Caki2 (cell line): ENCODE results near the gene GRIN2C. TPM values are rescaled to one million over a fixed set of nuclear protein-coding genes. Genes with fewer than 3 reads are reported as not detected.

Experiments used
- DNase-seq: peaks from one replicate; pipeline ENCODE4 v3.0.0-alpha.2; 2015; ENCODE audit warnings: low read depth
- in situ Hi-C: cut with HindIII; loops from 2 replicates; pipeline ENCODE4 v1.10.0; 2016; ENCODE audit warnings: low sequenced_read_pairs, low pct_unique_long_range_greater_than_20kb, mixed read lengths
- total RNA-seq: library from RNA; depleted of rRNA; stranded (reverse); fragments of >200 nt; shearing (Covaris generic); gene quantifications from 2 replicates; pipeline ENCODE4 v1.2.3, GENCODE V29; 2014; ENCODE audit warnings: low replicate concordance

Gene GRIN2C
- total RNA-seq, 1 experiment from 2014 or later: 0.51 TPM

DNA sequence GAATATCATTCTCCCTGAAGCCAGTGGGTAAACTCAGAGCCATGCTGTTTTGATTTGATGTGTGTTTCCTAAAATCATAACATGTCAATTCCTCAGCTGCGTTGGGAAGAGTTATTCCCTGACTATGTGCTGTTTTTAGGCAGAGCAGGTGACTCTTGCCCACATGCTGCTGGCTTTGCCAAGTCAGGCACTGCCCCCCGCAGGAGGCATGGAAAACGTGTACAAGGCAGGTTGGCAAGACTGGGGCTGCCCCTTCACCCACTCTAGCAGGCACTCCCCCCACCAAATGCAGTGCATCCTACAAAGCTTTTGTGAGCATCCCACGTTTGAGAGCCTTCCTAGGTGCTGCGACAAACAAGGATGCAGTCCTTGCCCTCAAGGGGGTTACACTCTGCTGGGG, 45.2 kb downstream of the GRIN2C start:
- DNase-seq: no peak
- in situ Hi-C loops: no loop called here

- no peak for DNase-seq
Measured at GRCh38 chr17:74812109-74813009, 47.3 kb downstream of the GRIN2C start.

DNA sequence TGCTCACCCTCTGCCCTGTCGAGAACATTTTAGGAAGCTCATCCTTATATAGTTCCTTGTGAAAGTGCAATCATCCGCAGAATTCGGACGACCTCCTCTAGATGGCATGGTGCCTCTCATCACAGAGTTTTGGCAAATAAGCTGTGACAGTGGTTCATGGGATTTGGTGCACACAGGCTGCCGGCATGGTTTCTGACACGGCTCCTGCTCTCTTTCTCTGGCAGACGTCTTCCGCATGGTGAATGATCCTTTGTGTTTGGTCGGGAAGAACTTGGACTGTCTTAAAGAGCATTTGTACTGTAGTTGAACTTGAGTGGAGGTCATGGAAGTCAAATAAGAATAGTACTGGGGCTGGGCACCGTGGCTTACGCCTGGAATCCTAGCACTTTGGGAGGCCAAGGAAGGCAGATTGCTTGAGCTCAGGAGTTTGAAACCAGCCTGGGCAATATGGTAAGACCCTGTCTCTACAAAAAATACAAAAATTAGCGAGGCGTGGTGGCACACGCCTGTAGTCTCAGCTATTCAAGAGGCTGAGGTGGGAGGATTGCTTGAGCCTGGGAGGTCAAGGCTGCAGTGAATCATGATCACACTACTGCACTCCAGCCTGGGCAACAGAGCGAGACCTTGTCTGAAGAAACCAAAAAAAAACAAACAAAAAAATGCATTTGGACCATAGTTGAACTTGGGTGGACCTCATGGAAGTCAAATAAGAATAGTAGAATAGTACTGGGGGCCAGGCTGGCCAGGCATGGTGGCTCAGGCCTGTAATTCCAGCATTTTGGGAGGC, 48.8 kb downstream of the GRIN2C start:
- in situ Hi-C loops: no loop called here
- peak; percentile 72 for DNase-seq

More at GRCh38 chr17:74812109-74813009, 47.3 kb downstream of the GRIN2C start:
- in situ Hi-C loops: no loop called here

- in situ Hi-C loops: no loop called here
- DNase-seq: no peak
Measured at GRCh38 chr17:74808714-74809430, 50.8 kb downstream of the GRIN2C start.

DNA sequence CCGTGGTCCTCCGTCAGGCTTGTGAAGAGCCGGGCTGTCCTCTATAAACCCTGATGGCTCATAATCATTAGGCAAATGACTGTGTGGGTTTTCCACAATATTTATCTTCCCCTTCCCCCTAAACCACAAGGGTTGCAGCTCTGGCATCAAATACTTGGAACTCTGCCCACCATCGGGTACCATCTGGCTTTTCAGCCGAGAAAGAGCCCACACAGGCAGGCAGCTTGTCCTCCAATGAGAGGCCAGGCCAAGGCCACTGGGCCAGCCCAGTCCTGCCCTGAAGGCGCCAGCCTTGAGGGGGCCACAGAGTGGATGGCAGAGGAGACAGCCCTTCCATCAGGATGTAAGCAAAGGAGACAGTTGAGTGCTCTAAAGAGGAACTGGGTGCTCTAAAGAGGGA, 51.8 kb downstream of the GRIN2C start:
- DNase-seq: no peak
- in situ Hi-C loops: no loop called here

GRCh38 chr17:74807441-74807840, 52.2 kb downstream of the GRIN2C start:
- in situ Hi-C loops: no loop called here
- DNase-seq: no peak

DNA sequence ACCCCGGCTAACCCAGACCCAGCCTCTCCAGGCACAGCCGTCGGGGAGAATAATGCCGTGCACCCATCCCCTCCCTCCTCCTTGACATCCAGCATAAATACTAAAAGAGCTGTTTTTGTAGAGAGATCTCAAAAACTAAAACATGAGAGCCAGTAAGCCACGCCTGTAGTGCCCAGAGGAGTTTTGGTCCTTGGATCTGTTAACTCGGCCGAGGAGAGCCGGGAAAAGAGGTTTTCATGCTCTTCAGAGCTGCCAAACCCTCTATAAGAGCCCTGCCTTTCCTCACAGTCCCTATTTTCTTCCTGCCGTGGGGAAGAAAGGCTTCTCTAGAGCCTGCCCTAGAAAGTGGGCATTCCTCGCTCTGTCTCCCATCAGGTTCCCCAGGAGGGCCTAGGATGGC, 53.4 kb downstream of the GRIN2C start:
- no peak for DNase-seq
- in situ Hi-C loops: no loop called here

- in situ Hi-C loops: no loop called here
Measured at GRCh38 chr17:74805591-74805991, 54.1 kb downstream of the GRIN2C start.

GRCh38 chr17:74804683-74805082, 55.0 kb downstream of the GRIN2C start:
- in situ Hi-C loops: no loop called here
- no peak for DNase-seq

More at GRCh38 chr17:74805591-74805991, 54.1 kb downstream of the GRIN2C start:
- no peak for DNase-seq

DNA sequence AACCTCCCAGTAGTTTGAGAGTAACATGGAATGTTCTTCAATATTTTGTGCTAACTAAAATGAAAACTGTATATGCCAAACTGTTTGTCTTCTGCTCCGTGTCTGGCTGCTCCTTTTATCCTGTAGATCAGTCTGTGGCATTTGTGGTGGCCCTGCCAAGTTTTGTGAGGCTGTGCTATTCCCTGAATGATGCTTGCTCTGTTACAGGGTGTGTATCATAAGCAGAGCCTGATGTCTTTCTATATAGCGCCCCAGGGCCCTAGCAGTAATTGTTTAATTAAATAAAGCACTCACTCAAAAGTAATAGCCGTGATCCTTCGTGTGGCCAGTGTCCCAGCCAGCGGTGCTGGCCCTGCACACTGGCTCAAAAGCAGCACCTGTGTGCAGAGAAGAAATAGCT, 55.7 kb downstream of the GRIN2C start:
- in situ Hi-C loops: no loop called here
- no peak for DNase-seq

DNA sequence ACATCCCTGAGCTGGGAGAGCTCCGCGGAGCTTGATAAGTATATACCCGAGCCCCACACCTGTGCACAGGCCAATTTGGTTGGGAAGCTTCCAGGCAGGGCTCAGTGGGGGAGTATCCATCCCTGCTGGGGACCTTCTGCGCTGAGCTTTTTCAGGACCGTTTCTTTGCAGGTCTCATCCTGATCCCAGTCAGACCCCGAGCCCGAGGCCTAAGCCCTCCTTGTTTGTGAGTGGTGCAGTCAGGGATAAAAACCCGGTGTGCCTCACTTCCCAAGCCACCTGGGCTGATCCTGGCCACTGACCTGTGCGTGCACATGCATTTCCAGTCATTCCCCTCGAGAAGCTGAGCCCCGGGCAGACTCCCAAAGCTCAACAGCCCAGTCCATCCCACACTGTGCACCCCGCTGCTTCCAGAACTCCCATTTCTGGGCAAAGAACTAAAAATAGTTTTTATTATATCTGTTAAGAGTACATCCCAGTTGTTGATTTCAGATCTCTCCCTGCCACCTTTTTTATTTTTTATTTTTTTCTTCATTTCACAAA, 56.2 kb downstream of the GRIN2C start:
- in situ Hi-C loops: no loop called here
- no peak for DNase-seq

DNA sequence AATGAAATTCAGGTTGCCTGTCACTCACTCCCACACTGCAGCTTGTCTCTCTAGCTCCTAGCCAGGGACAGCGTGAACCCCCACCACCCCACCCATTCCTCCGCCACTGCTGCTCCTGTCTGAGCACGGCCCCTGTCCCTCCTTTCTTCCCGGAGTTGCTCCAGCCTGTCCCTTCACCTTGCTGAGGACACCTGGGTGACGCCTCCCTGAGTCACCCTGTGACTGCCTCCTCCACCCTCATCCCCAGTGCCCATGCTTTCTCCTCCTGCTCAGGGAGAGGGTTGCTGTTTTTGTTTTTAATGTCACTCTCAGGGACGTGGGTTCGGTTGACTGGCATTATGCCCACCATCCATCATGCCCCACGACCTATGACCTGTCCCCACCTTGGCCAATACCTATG, 57.8 kb downstream of the GRIN2C start:
- in situ Hi-C loops: no loop called here
- DNase-seq: no peak

- in situ Hi-C loops: no loop called here
- no peak for DNase-seq
Measured at GRCh38 chr17:74800531-74800930, 59.2 kb downstream of the GRIN2C start.

- in situ Hi-C loops: no loop called here
- DNase-seq: no peak
Measured at GRCh38 chr17:74799097-74799496, 60.6 kb downstream of the GRIN2C start.

GRCh38 chr17:74798239-74798707, 61.4 kb downstream of the GRIN2C start:
- in situ Hi-C loops: no loop called here

DNA sequence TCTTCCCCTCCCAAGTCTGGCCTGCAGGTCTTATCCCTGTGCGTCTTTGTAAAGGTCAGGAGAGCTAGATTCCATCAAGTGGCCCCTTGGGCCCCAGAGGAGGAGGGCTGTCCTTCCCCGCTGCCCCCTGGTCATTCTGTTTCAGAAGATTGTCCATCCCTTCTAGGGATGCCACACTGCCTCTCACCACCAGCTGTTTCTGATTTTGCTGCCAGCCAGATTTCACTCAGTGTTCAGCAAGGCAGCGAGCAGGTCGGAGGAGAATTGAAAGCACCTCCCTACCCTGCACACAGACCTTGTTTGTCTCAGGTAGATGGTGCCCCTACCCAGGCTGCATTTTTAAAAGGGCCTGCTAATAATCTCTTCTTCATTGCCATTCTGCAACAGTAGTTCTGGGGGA, 61.9 kb downstream of the GRIN2C start:
- in situ Hi-C loops: no loop called here
- no peak for DNase-seq

More at GRCh38 chr17:74798239-74798707, 61.4 kb downstream of the GRIN2C start:
- DNase-seq: peak; percentile 59

GRCh38 chr17:74796866-74797265, 62.8 kb downstream of the GRIN2C start:
- in situ Hi-C loops: no loop called here
- DNase-seq: no peak

DNA sequence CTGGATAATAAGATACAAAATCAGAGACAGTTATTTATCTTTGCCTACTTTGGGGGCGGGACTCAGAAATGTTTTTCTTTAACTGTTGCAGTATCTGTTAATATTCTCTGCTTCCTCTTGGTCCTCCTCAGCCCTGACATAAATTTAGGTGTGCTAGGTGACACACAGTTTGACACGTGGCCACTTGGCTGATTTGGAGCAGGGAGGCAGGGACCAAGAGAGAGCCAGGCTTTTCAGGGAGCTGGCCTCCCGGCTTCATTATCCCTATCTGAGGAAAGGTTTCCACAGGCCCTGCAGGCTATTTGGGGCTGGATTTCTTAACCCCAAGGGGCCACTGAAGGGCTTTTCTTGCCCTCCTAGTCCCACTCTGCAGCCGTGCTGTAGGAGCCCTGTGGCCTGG, 63.5 kb downstream of the GRIN2C start:
- in situ Hi-C loops: no loop called here
- no peak for DNase-seq
